HCT116 (cell line): ENCODE measurements around the gene NEDD4L. TPM values are rescaled to one million over a fixed set of nuclear protein-coding genes. Genes with fewer than 3 reads are reported as not detected.

Source experiments
- ATAC-seq: fragments of 200-7000 bp; cut with Tn5 transposase; 2 replicates; pipeline ENCODE4 v1.9.1; 2020; ENCODE audit warnings: mild to moderate bottlenecking, moderate library complexity
- BruUV-seq: library from RNA; stranded (reverse); fragments of 400-500 nt; replicated peaks from 2 replicates; lab custom pipeline; 2021; lab: Mats Ljungman, UMichigan
- CTCF ChIA-PET: fragments of 300-600 bp; sonication (Branson Sonifier 250); formaldehyde crosslinking; loops from one replicate; lab custom pipeline; 2021; ENCODE audit warnings: antibody characterized with exemption; lab: Charles Lee
- POLR2A ChIA-PET: fragments of 300-600, 350-600 bp; sonication (Branson Sonifier 250); formaldehyde crosslinking; loops from one replicate; lab custom pipeline; 2021; ENCODE audit warnings: antibody characterized with exemption; lab: Charles Lee
- RAD21 ChIA-PET, 2 experiments: fragments of 300-600 bp; sonication (Branson Sonifier 250); formaldehyde crosslinking; loops; one replicate each; lab custom pipeline; 2023; ENCODE audit warnings: low total read pairs in 2 of 2; ENCODE audit not compliant: uncharacterized antibody in 2 of 2, unreplicated experiment in 2 of 2, low non-redundant PET in 1 of 2; lab: Charles Lee
- DNase-seq: peaks from one replicate; pipeline ENCODE4 v3.0.0-alpha.2; 2010; ENCODE audit warnings: low read depth, low spot score
- H2AFZ ChIP-seq: fragments of 200-600 bp; shearing (Covaris generic), sonication (generic); 2 replicates; pipeline ENCODE4 v1.6.1; 2017; ENCODE audit warnings: low read depth, mixed run types, mixed read lengths, antibody characterized with exemption, low read length; ENCODE audit not compliant: poor library complexity, severe bottlenecking
- H3K27ac ChIP-seq: 2 replicates; pipeline ENCODE4 v1.5.1; 2012; ENCODE audit warnings: low read depth, low read length
- H3K27me3 ChIP-seq: fragments of 200-600 bp; sonication (generic); 2 replicates; pipeline ENCODE4 v1.6.1; 2016; ENCODE audit warnings: mixed run types, low read length, mixed read lengths; ENCODE audit not compliant: insufficient read depth
- H3K36me3 ChIP-seq, 2 experiments: fragments of 200-500 bp in 1 of 2; fragments of 200-600 bp in 1 of 2; sonication (Bioruptor generic) in 1 of 2; sonication (generic) in 1 of 2; 2 replicates each; pipeline versions ENCODE4 v1.5.1 to v1.6.1; 2014 to 2016; ENCODE audit warnings: low read length in 2 of 2, inconsistent platforms in 1 of 2, mixed read lengths in 1 of 2, mixed run types in 1 of 2; ENCODE audit not compliant: insufficient read depth in 2 of 2, control insufficient read depth in 1 of 2
- H3K4me1 ChIP-seq, 2 experiments: fragments of 200-600 bp in 1 of 2; sonication (generic) in 1 of 2; 2 replicates each; pipeline versions ENCODE4 v1.5.1 to v1.6.1; 2012 to 2017; ENCODE audit warnings: low read length in 2 of 2, inconsistent platforms in 1 of 2, mild to moderate bottlenecking in 1 of 2, mixed read lengths in 1 of 2, mixed run types in 1 of 2, moderate library complexity in 1 of 2; ENCODE audit not compliant: insufficient read depth in 2 of 2, control insufficient read depth in 1 of 2
- H3K4me2 ChIP-seq: fragments of 200-600 bp; sonication (generic); 2 replicates; pipeline ENCODE4 v1.6.1; 2017; ENCODE audit warnings: mixed run types, low read length, mixed read lengths
- H3K4me3 ChIP-seq, 2 experiments: fragments of 200-600 bp in 1 of 2; sonication (generic) in 1 of 2; replicated peaks in 1 of 2; 2 replicates each; pipeline ENCODE4 v1.5.1; 2011 to 2016; ENCODE audit warnings: low read length in 2 of 2, control low read depth in 1 of 2, low read depth in 1 of 2, mild to moderate bottlenecking in 1 of 2, mixed read lengths in 1 of 2, mixed run types in 1 of 2
- H3K79me2 ChIP-seq: fragments of 200-600 bp; sonication (generic); 2 replicates; pipeline ENCODE4 v1.6.1; 2017; ENCODE audit warnings: mild to moderate bottlenecking, mixed run types, low read length, moderate library complexity, mixed read lengths; ENCODE audit not compliant: insufficient read depth
- H3K9ac ChIP-seq: fragments of 200-600 bp; sonication (generic); 2 replicates; pipeline ENCODE4 v1.6.1; 2016; ENCODE audit warnings: low read length, mixed read lengths
- H3K9me2 ChIP-seq: fragments of 200-600 bp; sonication (generic), shearing (Covaris generic); 2 replicates; pipeline ENCODE4 v1.6.1; 2017; ENCODE audit warnings: mixed run types, mild to moderate bottlenecking, moderate library complexity; ENCODE audit not compliant: insufficient read depth
- H3K9me3 ChIP-seq, 2 experiments: fragments of 200-500 bp in 1 of 2; fragments of 200-600 bp in 1 of 2; sonication (Bioruptor generic) in 1 of 2; sonication (generic) in 1 of 2; 2 replicates each; pipeline ENCODE4 v1.6.1; 2014 to 2017; ENCODE audit warnings: low read length in 2 of 2, mixed read lengths in 2 of 2, inconsistent platforms in 1 of 2, low read depth in 1 of 2, mild to moderate bottlenecking in 1 of 2, mixed run types in 1 of 2, moderate library complexity in 1 of 2; ENCODE audit not compliant: control insufficient read depth in 1 of 2, insufficient read depth in 1 of 2
- H4K20me1 ChIP-seq: fragments of 200-600 bp; sonication (generic), shearing (Covaris generic); 2 replicates; pipeline ENCODE4 v1.6.1; 2017; ENCODE audit warnings: mixed run types, mild to moderate bottlenecking, moderate library complexity; ENCODE audit not compliant: insufficient read depth
- CBX3 ChIP-seq: IDR thresholded peaks from 2 replicates; pipeline ENCODE4 v1.6.1; 2012; ENCODE audit warnings: low read depth
- MAX ChIP-seq: IDR thresholded peaks from 2 replicates; pipeline ENCODE4 v1.6.1; 2012
- POLR2A ChIP-seq: IDR thresholded peaks from 2 replicates; pipeline ENCODE4 v1.7.0; 2011; ENCODE audit warnings: borderline replicate concordance; ENCODE audit not compliant: insufficient read depth, insufficient read length; ENCODE audit errors: extremely low read depth
- POLR2AphosphoS5 ChIP-seq: IDR thresholded peaks from 2 replicates; pipeline ENCODE4 v1.6.1; 2011; ENCODE audit warnings: mild to moderate bottlenecking, low read depth, low read length, moderate library complexity
- REST ChIP-seq: IDR thresholded peaks from 2 replicates; pipeline ENCODE4 v1.6.1; 2012; ENCODE audit warnings: low read depth
- SRF ChIP-seq: IDR thresholded peaks from 2 replicates; pipeline ENCODE4 v1.6.1; 2012; ENCODE audit warnings: low read depth
- ZBTB33 ChIP-seq: IDR thresholded peaks from 2 replicates; pipeline ENCODE4 v1.6.1; 2011; ENCODE audit warnings: mild to moderate bottlenecking, low read length, moderate library complexity; ENCODE audit not compliant: insufficient replicate concordance; ENCODE audit errors: extremely low read depth
- ZNF274 ChIP-seq: fragments of 200-500 bp; sonication (Bioruptor generic); IDR thresholded peaks from 2 replicates; pipeline ENCODE4 v1.6.1; 2014; ENCODE audit warnings: mild to moderate bottlenecking, low read depth, low read length, inconsistent platforms
- intact Hi-C: fragments of 100-400 bp; cut with micrococcal nuclease; formaldehyde crosslinking; loops from 2 replicates; pipeline ENCODE4 v1.10.0; 2022
- total RNA-seq: library from RNA; stranded (reverse); gene quantifications from one replicate; pipeline ENCODE4 v1.2.1, GENCODE V29; 2021; ENCODE audit not compliant: unreplicated experiment

The NEDD4L gene
- total RNA-seq, 1 experiment from 2014 or later, result 41.5 TPM

- ATAC-seq (no peak), DNase-seq (no peak)
- H3K9ac ChIP-seq, result no peak overlapping the region
- H3K27me3 ChIP-seq, result no peaks in the 10 kb centered on the region
- H3K4me2 ChIP-seq, result no peak overlapping the region
- intact Hi-C loops, result no loop called here
- POLR2A ChIA-PET, result no interaction called here
- H3K4me1 ChIP-seq, result peaks cover 30 to 43% of the 10 kb centered on the region in 2 experiments
- RAD21 ChIA-PET, result no interaction called here
- CTCF ChIA-PET, result interaction anchor here (0.6 kb wide), 1 partner anchor 20 kb away, joined by 3 read pairs; no protein-coding TSS in a partner anchor
- H3K79me2 ChIP-seq, result 0 out of 2 replicates have a peak, but pooled peaks cover 3% of the 10 kb centered on the region
- BruUV-seq, result no TSS peak
- TF ChIP-seq ZBTB33 (no peak), SRF (no peak), POLR2AphosphoS5 (no peak), CBX3 (no peak), MAX (no peak), REST (no peak), POLR2A (no peak), ZNF274 (no peak)
- no peaks in the 10 kb centered on the region for H3K9me3 ChIP-seq
- H3K9me2 ChIP-seq, result no peaks in the 10 kb centered on the region
- no peak overlapping the region for H3K4me3 ChIP-seq
- no peaks in the 10 kb centered on the region for H3K36me3 ChIP-seq
- H3K27ac ChIP-seq, result no peak overlapping the region
- no peak overlapping the region for H2AFZ ChIP-seq
- no peaks in the 10 kb centered on the region; the same call in 1 of the 2 replicates for H4K20me1 ChIP-seq
Observed at GRCh38 chr18:58234359-58234741, 190.3 kb downstream of the NEDD4L start.
